Body of pancreas (tissue), 4 donors: ENCODE results near the gene RPL10.

Experiments
- CTCF ChIP-seq, 7 experiments: fragments of 450-650 bp in 4 of 7; fragments of 200-600 bp in 3 of 7; sonication (generic) in 3 of 7; IDR thresholded peaks; one replicate each; pipeline ENCODE4 v1.5.1; 2016 to 2019; ENCODE audit warnings: antibody characterized with exemption in 7 of 7
- POLR2A ChIP-seq, 3 donors: fragments of 450-650 bp; IDR thresholded peaks; one replicate each; pipeline ENCODE4 v1.6.1; 2016; ENCODE audit warnings: antibody characterized with exemption in 3 of 3, mild to moderate bottlenecking in 2 of 3

- TF ChIP-seq CTCF (IDR thresholded peaks at IDR 0.05) (no peak), POLR2A (IDR thresholded peaks at IDR 0.05) (no peak)
Observed at GRCh38 chrX:154419688-154420401, 21.7 kb downstream of the RPL10 start.
